Hippocampal formation (tissue), 2 donors: ENCODE data around the gene CEACAM1.
A peak's percentile ranks its signal among the peaks of the same experiment; 100 is the strongest.
"Not testable (repeated sequence)": the region's sequence is repeated elsewhere in the genome, so short reads cannot be mapped to it uniquely, and the experiment has no call there.

Experiments used
- DNase-seq, 2 donors: peaks; one replicate each; lab custom pipeline; 2025; lab: John Stamatoyannopoulos, UW

The CEACAM1 gene

DNA sequence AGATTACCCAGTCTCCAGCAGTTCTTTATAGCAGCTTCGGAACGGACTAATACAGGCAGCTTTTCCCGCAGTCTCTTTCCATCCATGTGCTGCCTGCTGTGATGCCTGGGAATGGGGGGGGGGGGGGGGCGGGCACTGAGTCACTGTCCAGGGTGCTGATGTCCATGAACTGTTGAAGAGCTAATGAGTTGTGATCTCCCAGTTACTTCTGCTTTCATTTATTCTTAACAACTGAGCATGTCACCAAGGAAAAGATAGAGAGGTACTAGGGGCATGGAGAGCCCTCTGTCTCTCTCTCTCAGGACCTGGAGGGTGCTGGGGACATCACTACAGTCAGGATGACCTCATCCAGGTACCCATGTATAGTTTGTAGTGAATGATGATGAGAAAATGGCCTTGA is 20.3 kb upstream of the CEACAM1 start:
- no peak for DNase-seq

- no peak for DNase-seq
Observed at GRCh38 chr19:42547929-42548328, 19.6 kb upstream of the CEACAM1 start.

- DNase-seq: no peak
Observed at GRCh38 chr19:42546831-42547500, 18.7 kb upstream of the CEACAM1 start.

- no peak for DNase-seq
Observed at GRCh38 chr19:42544146-42544545, 15.9 kb upstream of the CEACAM1 start.

GRCh38 chr19:42542791-42543190 is 14.5 kb upstream of the CEACAM1 start:
- no peak for DNase-seq

- DNase-seq: no peak
Observed at GRCh38 chr19:42540071-42540553, 11.8 kb upstream of the CEACAM1 start.

DNA sequence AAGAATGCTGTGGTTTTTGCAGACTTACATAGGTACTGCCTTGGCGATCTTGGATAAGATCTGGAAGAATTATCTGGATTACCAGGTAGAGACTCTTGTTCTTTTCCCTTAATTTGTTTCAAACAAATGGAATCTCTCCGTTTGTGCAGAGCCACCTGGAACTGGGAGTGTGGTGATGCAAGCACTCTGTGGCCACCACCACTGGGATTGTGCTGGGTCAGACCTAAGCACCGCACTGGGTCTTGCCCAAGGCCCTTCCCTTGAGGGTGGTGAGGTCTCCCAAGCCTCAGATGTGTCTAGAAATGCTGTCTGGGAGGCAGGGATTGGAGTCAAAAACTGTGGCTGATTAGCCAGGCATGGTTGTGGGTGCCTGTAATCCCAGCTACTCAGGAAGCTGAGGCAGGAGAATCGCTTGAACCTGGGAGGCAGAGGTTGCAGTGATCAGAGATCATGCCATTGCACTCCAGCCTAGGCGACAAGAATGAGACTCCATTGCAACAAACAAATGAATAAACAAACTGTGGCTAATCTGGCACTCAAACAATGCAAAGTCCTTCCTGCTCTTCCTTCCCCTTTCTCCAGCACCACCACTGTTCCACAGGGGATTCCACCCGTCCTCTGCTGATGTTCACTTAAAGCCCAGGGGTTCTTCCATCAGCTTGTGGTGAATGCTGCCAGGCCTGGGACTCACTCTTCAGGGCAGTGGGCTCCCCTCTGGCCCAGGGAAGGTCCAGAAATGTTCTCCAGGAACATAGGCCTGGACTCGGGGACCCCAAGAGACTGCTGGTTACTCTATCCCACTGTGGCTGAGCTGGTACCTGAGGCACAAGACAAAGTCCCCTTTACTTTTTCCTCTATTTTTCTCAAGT is 10.8 kb upstream of the CEACAM1 start:
- no peak for DNase-seq

DNA sequence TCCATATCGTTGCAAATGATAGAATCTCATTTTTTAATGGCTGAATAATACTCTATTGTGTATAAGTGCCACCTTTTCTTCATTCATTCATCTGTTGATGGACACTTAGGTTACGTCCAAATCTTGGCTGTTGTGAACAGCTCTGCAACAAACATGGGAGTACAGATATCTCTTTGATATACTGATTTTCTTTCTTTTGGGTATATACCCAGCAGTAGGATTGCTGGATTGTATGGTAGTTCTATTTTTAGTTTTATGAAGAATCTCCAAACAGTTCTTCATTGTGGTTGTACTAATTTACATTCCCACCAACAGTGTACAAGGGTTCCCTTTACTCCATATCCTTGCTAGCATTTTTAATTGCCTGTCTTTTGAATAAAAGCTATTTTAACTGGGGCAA is 7.0 kb upstream of the CEACAM1 start:
- not testable (repeated sequence) for DNase-seq

- no peak for DNase-seq
Observed at GRCh38 chr19:42534391-42534790, 6.1 kb upstream of the CEACAM1 start.

DNA sequence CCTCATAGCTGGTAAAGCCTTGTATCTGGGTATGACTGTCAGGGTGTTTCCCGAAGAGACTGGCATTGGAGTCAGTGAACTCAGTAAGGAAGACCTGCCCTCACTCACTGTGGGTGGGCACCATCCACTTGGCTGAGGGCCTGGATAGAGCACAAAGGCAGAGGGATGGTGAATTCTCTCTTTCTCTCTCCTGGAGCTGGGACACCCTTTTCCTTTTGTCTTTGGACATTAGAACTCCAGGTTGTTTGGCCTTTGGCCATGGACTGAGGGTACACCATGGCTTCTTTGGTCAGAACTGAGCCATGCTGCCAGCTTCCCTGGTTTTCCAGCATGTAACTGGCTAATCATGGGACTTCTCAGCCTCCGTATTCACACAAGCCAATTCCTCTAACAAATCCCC is 4.6 kb upstream of the CEACAM1 start:
- DNase-seq: no peak

DNA sequence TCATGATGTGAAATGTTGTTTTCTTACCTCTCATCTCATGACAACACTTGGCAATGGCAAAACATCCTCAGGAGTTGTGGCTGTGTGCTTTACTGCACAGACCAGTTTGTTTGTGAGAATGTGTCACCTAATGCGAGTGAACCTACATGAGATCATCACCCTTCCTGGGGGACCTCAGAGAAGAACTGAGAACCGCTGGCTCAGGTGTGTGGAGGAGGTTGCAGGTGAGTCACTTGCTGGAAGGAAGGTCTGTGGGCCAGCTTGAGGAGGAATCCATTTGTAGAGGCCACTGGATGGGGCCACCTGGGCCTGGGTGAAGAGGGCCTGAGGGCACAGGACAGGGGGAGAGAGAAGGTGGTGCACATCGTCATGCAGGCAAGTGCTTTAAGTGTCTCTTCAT is 3.0 kb upstream of the CEACAM1 start:
- no peak for DNase-seq

DNA sequence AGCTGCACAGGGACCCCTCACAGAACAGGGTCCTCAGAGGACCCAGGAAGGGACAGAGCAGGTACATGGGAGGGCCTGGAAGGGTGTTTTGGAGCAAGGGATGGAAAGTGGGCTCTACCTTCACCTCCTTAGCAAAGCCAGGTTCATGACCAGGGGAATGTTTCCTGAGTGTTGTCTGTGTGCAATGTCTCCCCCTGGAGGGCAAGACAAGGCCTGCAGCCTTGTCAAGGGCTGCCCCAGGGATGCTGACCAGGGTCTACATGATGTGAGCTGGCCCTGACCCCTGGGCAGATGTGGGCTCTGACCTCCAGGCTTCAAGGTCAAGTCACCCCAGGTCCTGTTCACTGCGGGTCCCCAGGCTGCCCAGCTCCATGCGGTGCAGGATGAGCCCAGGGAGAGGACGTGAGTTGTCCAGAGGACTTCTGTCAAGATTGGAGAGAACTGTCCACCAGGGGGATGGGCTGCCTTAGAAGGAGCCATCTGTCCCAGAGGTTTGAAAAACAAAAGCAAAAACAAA is 1.0 kb upstream of the CEACAM1 start:
- peak; percentile 2 to 59 for DNase-seq

- no peak for DNase-seq
Observed at GRCh38 chr19:42524943-42525342, 3.3 kb downstream of the CEACAM1 start.

- no peak for DNase-seq
Observed at GRCh38 chr19:42524250-42524649, 4.0 kb downstream of the CEACAM1 start.

GRCh38 chr19:42522262-42522661 is 6.0 kb downstream of the CEACAM1 start:
- DNase-seq: not testable (repeated sequence)

- DNase-seq: no peak
Observed at GRCh38 chr19:42521346-42522030, 6.8 kb downstream of the CEACAM1 start.

GRCh38 chr19:42519108-42519507 is 9.2 kb downstream of the CEACAM1 start:
- no peak for DNase-seq

GRCh38 chr19:42516771-42517170 is 11.5 kb downstream of the CEACAM1 start:
- DNase-seq: no peak

- no peak for DNase-seq
Observed at GRCh38 chr19:42515241-42515832, 12.9 kb downstream of the CEACAM1 start.

DNA sequence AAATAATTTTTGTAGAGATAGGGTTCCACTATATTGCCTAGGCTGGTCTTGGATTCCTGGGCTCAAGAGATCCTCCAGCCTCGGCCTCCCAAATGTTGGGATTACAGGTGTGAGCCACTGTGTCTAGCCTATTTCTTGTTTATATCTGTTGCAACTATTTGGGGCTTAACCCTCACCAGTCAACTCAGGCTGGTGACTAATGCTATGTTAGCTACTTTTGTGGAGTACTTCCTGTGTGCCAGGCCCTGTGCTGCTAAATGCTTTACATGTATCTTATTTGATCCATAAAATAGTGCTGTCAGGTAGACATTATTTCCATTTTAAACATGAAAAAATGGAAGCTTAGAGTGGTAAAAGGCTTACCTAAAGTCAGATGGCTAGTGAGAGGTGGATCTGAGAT is 13.8 kb downstream of the CEACAM1 start:
- no peak for DNase-seq

DNA sequence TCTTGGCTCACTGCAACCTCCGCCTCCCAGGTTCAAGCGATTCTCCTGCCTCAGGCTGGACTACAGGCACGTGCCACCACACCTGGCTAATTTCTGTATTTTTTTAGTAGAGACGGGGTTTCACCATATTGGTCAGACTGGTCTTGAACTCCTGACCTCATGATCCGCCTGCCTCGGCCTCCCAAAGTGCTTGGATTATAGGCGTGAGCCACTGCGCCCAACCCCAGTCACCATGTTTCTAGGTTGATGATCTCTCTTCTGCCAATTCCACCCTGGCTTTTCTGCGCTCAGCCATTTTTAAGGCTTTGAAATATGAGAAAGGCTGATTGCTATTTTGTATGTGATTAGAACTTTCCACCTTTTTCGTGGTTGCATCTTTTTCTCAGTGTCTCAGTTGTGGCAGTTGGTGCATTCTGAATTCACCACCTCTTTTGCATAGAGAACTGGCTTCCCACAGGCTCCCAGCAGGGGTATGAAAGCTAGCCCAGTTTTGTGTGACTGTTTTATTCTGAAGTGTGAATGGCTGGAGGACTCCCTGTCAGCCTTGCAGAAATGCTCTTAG is 15.5 kb downstream of the CEACAM1 start:
- no peak for DNase-seq
